GM03348 (cell line): ENCODE data around the gene CCDC187.
"Not testable (repeated sequence)": the region's sequence is repeated elsewhere in the genome, so short reads cannot be mapped to it uniquely, and the experiment has no call there.

Source experiments
- DNase-seq: peaks from one replicate; pipeline ENCODE4 v3.0.0; 2012; ENCODE audit warnings: low spot score

CCDC187 gene

GRCh38 chr9:136326761-136327303 is 22.9 kb upstream of the CCDC187 start:
- peak; percentile 24 for DNase-seq

GRCh38 chr9:136326061-136326760 is 22.3 kb upstream of the CCDC187 start:
- DNase-seq: peak; percentile 90

- DNase-seq: no peak
Observed at GRCh38 chr9:136325358-136325757, 21.5 kb upstream of the CCDC187 start.

GRCh38 chr9:136324501-136325300 is 20.8 kb upstream of the CCDC187 start:
- no peak for DNase-seq

GRCh38 chr9:136323371-136323789 is 19.5 kb upstream of the CCDC187 start:
- no peak for DNase-seq

- no peak for DNase-seq
Observed at GRCh38 chr9:136322756-136323330, 18.9 kb upstream of the CCDC187 start.

GRCh38 chr9:136321561-136321960 is 17.7 kb upstream of the CCDC187 start:
- no peak for DNase-seq

- DNase-seq: not testable (repeated sequence)
Observed at GRCh38 chr9:136320972-136321371, 17.1 kb upstream of the CCDC187 start.

GRCh38 chr9:136319955-136320354 is 16.1 kb upstream of the CCDC187 start:
- not testable (repeated sequence) for DNase-seq

- DNase-seq: not testable (repeated sequence)
Observed at GRCh38 chr9:136319244-136319643, 15.3 kb upstream of the CCDC187 start.

GRCh38 chr9:136318776-136319241 is 14.9 kb upstream of the CCDC187 start:
- DNase-seq: no peak

- no peak for DNase-seq
Observed at GRCh38 chr9:136318111-136318775, 14.3 kb upstream of the CCDC187 start.

GRCh38 chr9:136317695-136318094 is 13.8 kb upstream of the CCDC187 start:
- DNase-seq: no peak

- no peak for DNase-seq
Observed at GRCh38 chr9:136316896-136317676, 13.2 kb upstream of the CCDC187 start.

- DNase-seq: no peak
Observed at GRCh38 chr9:136316271-136316751, 12.4 kb upstream of the CCDC187 start.

GRCh38 chr9:136314944-136315343 is 11.1 kb upstream of the CCDC187 start:
- DNase-seq: no peak

GRCh38 chr9:136314056-136314416 is 10.1 kb upstream of the CCDC187 start:
- DNase-seq: no peak

- DNase-seq: no peak
Observed at GRCh38 chr9:136313111-136314055, 9.5 kb upstream of the CCDC187 start.

- DNase-seq: peak; percentile 91
Observed at GRCh38 chr9:136312436-136312835, 8.5 kb upstream of the CCDC187 start.

GRCh38 chr9:136312009-136312375 is 8.1 kb upstream of the CCDC187 start:
- no peak for DNase-seq
